ENCODE results near the gene FSTL5. TPM values are rescaled to one million over a fixed set of nuclear protein-coding genes. Genes with fewer than 3 reads are reported as not detected.
A peak's percentile ranks its signal among the peaks of the same experiment; 100 is the strongest.

FSTL5 gene
- total and polyA plus RNA-seq, 10 of the 15 experiments (the other 5 are each of a cell fraction or from before 2014, with no cell fraction given), result 0.04 to 2.4 (median 0.08) TPM; not detected in 4

- TF ChIP-seq CEBPB (IDR thresholded peaks at IDR 0.05; ENCODE audit: borderline replicate concordance in 1 of 2, low read depth in 2 of 2, low read length in 2 of 2), result peak in 1 of 2 experiments; percentile 38; a peak in 1 of 4 replicates
- TF ChIP-seq FOS (IDR thresholded peaks at IDR 0.05; ENCODE audit: borderline replicate concordance, extremely low read depth, insufficient read length), result no peak
- TF ChIP-seq STAT3 (IDR thresholded peaks at IDR 0.05; ENCODE audit: low read depth, low read length), result 0 out of 2 replicates have a peak, but pooled peaks have one; percentile 59
- TF ChIP-seq SMAD1 (IDR thresholded peaks at IDR 0.05; ENCODE audit: low read depth, partially characterized antibody), result no peak
- no peak for TF ChIP-seq SIX5 (IDR thresholded peaks at IDR 0.05; ENCODE audit: low read depth, low read length, severe bottlenecking)
- peak; percentile 97 for TF ChIP-seq BACH1 (IDR thresholded peaks at IDR 0.05; ENCODE audit: borderline replicate concordance)
- no peak for TF ChIP-seq ZBTB4 (CRISPR knock-in tag; IDR thresholded peaks at IDR 0.05)
- TF ChIP-seq NBN (IDR thresholded peaks at IDR 0.05), result peak; percentile 72
- TF ChIP-seq ZNF592 (IDR thresholded peaks at IDR 0.05), result peak; percentile 68; the same call in 1 of the 2 replicates
- TF ChIP-seq BMI1 (IDR thresholded peaks at IDR 0.05; ENCODE audit: borderline replicate concordance), result peak; percentile 75
- TF ChIP-seq RCOR1 (conservative IDR thresholded peaks at IDR 0.05; ENCODE audit: low read depth, low read length), result 0 out of 2 replicates have a peak, but pooled peaks have one; percentile 36
- TF ChIP-seq SMAD5 (IDR thresholded peaks at IDR 0.05; ENCODE audit: low read depth), result no peak
- TF ChIP-seq NKRF (conservative IDR thresholded peaks at IDR 0.05), result peak; percentile 60; the same call in 1 of the 2 replicates
Measured at GRCh38 chr4:161555689-161556660, 607.8 kb downstream of the FSTL5 start (continued).

Measured in GM12878 (cell line).